ENCODE measurements around the gene SPATA25.
A peak's percentile ranks its signal among the peaks of the same experiment; 100 is the strongest.

The SPATA25 gene

GRCh38 chr20:45857882-45858216, 29.6 kb downstream of the SPATA25 start:
- TF ChIP-seq ZFX (IDR thresholded peaks at IDR 0.05; ENCODE audit: borderline replicate concordance) (no peak), CTCF (IDR thresholded peaks at IDR 0.05) (no peak)
- peak overlapping the region; percentile 72 for H3K27ac ChIP-seq

- peak within 1 kb of the TSS; percentile 72 for H3K27ac ChIP-seq
- TF ChIP-seq ZFX (IDR thresholded peaks at IDR 0.05; ENCODE audit: borderline replicate concordance) (no peak), CTCF (IDR thresholded peaks at IDR 0.05) (no peak)
Measured at GRCh38 chr20:45857114-45857881, 30.1 kb downstream of the SPATA25 start, which contains the start of the genes ACOT8 and ZSWIM3. Gene ACOT8 (minus strand): TSS chr20:45857392. CDS start chr20:45857315, 77 bp downstream. Gene ZSWIM3 (plus strand): TSS chr20:45857614. CDS start chr20:45857826, 212 bp downstream.

GRCh38 chr20:45853484-45853883, 33.9 kb downstream of the SPATA25 start:
- H3K27ac ChIP-seq = 0 out of 2 replicates have a peak overlapping the region, but pooled peaks have one; percentile 15

GRCh38 chr20:45852326-45852725, 35.1 kb downstream of the SPATA25 start:
- H3K27ac ChIP-seq = no peak overlapping the region
- TF ChIP-seq CTCF (IDR thresholded peaks at IDR 0.05) (no peak), ZFX (IDR thresholded peaks at IDR 0.05; ENCODE audit: borderline replicate concordance) (no peak)

More at GRCh38 chr20:45853484-45853883, 33.9 kb downstream of the SPATA25 start:
- TF ChIP-seq ZFX (IDR thresholded peaks at IDR 0.05; ENCODE audit: borderline replicate concordance) (no peak), CTCF (IDR thresholded peaks at IDR 0.05) (no peak)

GRCh38 chr20:45851501-45851900, 35.9 kb downstream of the SPATA25 start:
- TF ChIP-seq ZFX (IDR thresholded peaks at IDR 0.05; ENCODE audit: borderline replicate concordance) (no peak), CTCF (IDR thresholded peaks at IDR 0.05) (no peak)

GRCh38 chr20:45850926-45851325, 36.5 kb downstream of the SPATA25 start:
- H3K27ac ChIP-seq = no peak overlapping the region
- TF ChIP-seq CTCF (IDR thresholded peaks at IDR 0.05) (no peak), ZFX (IDR thresholded peaks at IDR 0.05; ENCODE audit: borderline replicate concordance) (no peak)

More at GRCh38 chr20:45851501-45851900, 35.9 kb downstream of the SPATA25 start:
- no peak overlapping the region for H3K27ac ChIP-seq

GRCh38 chr20:45850238-45850637, 37.2 kb downstream of the SPATA25 start:
- H3K27ac ChIP-seq = no peak overlapping the region

More at GRCh38 chr20:45850238-45850637, 37.2 kb downstream of the SPATA25 start:
- no peak for TF ChIP-seq CTCF (IDR thresholded peaks at IDR 0.05)
- TF ChIP-seq ZFX (IDR thresholded peaks at IDR 0.05; ENCODE audit: borderline replicate concordance) = no peak
